Measurements from ENCODE around the gene PTPRN2. TPM values are rescaled to one million over a fixed set of nuclear protein-coding genes. Genes with fewer than 3 reads are reported as not detected.

Gene PTPRN2
- total and polyA plus RNA-seq, 2 of the 13 experiments (the other 11 are each of a cell fraction or from before 2014, with no cell fraction given) = 2.5 to 24.2 TPM

DNA sequence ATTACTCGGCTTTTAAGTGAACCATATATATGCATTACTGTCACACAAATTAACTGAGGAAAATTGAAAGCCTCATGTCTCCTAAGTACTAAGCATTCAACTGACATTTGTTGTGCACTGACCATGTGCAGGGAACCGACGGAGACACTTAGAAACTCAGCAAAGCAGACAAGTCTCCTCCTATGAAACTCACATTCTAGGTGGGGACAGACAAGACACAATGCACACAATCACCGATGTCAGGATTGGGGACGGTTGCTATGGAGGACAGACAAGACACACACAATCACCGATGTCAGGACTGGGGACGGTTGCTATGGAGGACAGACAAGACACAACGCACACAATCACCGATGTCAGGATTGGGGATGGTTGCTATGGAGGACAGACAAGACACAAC lies 134.0 kb downstream of the PTPRN2 start:
- H3K27me3 ChIP-seq (ENCODE audit: control insufficient read depth in 1 of 2, insufficient read depth in 2 of 2, low read length in 2 of 2) = no peaks in the 10 kb centered on the region
- no peak for ATAC-seq
- H3K36me3 ChIP-seq (replicated peaks in 1 of 2; ENCODE audit: control insufficient read depth in 1 of 2, insufficient read depth in 2 of 2, low read length in 2 of 2) = no peaks in the 10 kb centered on the region
- in situ Hi-C loops (cut with HindIII; ENCODE audit: extremely low pct_ligation_motif_present, low pct_unique_long_range_greater_than_20kb) = no loop called here
- H3K9me3 ChIP-seq (ENCODE audit: low read length) = peaks cover 8% of the 10 kb centered on the region
- TF ChIP-seq ZFY (CRISPR knock-in tag; IDR thresholded peaks at IDR 0.05) (no peak), ZNF569 (CRISPR knock-in tag; IDR thresholded peaks at IDR 0.05; ENCODE audit: borderline replicate concordance) (no peak), REXO4 (CRISPR knock-in tag; IDR thresholded peaks at IDR 0.05; ENCODE audit: borderline replicate concordance) (no peak), TSC22D2 (CRISPR knock-in tag; IDR thresholded peaks at IDR 0.05; ENCODE audit: borderline replicate concordance) (no peak), ZNF317 (CRISPR knock-in tag; IDR thresholded peaks at IDR 0.05) (no peak), FOXO1 (CRISPR knock-in tag; IDR thresholded peaks at IDR 0.05) (no peak), PAX8 (CRISPR knock-in tag; IDR thresholded peaks at IDR 0.05; ENCODE audit: borderline replicate concordance) (no peak), ZNF331 (CRISPR knock-in tag; IDR thresholded peaks at IDR 0.05) (no peak), RAD21 (CRISPR knock-in tag; IDR thresholded peaks at IDR 0.05) (no peak)
- H3K9ac ChIP-seq (ENCODE audit: insufficient read depth, low read depth, low read length) = no peak overlapping the region
- no TSS peak for BruUV-seq (replicated peaks)
- DNase-seq (ENCODE audit: low spot score) = no peak
- no peak overlapping the region for H3K4me3 ChIP-seq (replicated peaks in 1 of 3; ENCODE audit: insufficient read depth in 1 of 3, low read depth in 2 of 3, low read length in 3 of 3)
- peaks cover 10% of the 10 kb centered on the region for H3K79me2 ChIP-seq (ENCODE audit: insufficient read depth, low read length)
- POLR2A ChIA-PET = no interaction called here
- no peak overlapping the region for H3K4me2 ChIP-seq (ENCODE audit: low read depth, low read length)
- intact Hi-C loops (cut with micrococcal nuclease; ENCODE audit: unreplicated experiment) = no loop called here
- H3K4me1 ChIP-seq (ENCODE audit: insufficient read depth, low read length) = peaks cover 9% of the 10 kb centered on the region; the same call in 1 of the 2 replicates
- H3K27ac ChIP-seq (ENCODE audit: extremely low read length, insufficient read depth, low read length) = no peak overlapping the region
- 76% methylated on average over 5 of the region's 9 CpGs for WGBS (ENCODE audit: low lambda C conversion rate)
- H2AFZ ChIP-seq (ENCODE audit: low read length) = no peak overlapping the region
- CTCF ChIA-PET (ENCODE audit: low intra/inter-chr PET ratio, low total read pairs) = no interaction called here
- FAIRE-seq = no peak
- H4K20me1 ChIP-seq (ENCODE audit: insufficient read depth, low read length) = peaks cover 63% of the 10 kb centered on the region; the same call in 1 of the 2 replicates

DNA sequence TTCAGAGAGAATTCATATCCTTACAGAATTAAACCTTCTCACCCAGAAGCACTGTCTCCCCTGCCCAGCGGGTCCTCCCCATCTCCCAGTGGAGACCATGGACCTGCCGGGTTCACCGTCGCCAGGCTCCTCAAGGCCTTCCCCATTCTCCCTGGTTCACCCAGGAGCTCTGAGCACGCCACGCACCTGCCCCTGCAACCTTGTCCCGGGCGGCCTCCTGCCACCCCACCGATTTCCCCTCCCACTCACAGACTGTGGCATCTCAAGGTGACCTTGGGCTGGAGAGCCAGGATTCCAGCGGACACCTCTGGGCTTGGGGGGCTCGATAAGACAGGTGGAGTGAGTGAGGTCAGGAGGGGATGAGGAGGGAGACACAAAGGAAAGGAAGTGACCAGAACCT lies 135.3 kb downstream of the PTPRN2 start:
- Histone ChIP-seq H3K4me3 (replicated peaks in 1 of 3; ENCODE audit: insufficient read depth in 1 of 3, low read depth in 2 of 3, low read length in 3 of 3) (no peak overlapping the region), H2AFZ (ENCODE audit: low read length) (no peak overlapping the region), H3K27ac (ENCODE audit: extremely low read length, insufficient read depth, low read length) (no peak overlapping the region), H3K9ac (ENCODE audit: insufficient read depth, low read depth, low read length) (no peak overlapping the region), H3K27me3 (ENCODE audit: control insufficient read depth in 1 of 2, insufficient read depth in 2 of 2, low read length in 2 of 2) (no peaks in the 10 kb centered on the region), H4K20me1 (ENCODE audit: insufficient read depth, low read length) (peaks cover 66% of the 10 kb centered on the region; the same call in 1 of the 2 replicates), H3K9me3 (ENCODE audit: low read length) (peaks cover 8% of the 10 kb centered on the region), H3K36me3 (replicated peaks in 1 of 2; ENCODE audit: control insufficient read depth in 1 of 2, insufficient read depth in 2 of 2, low read length in 2 of 2) (no peaks in the 10 kb centered on the region), H3K79me2 (ENCODE audit: insufficient read depth, low read length) (peaks cover 10% of the 10 kb centered on the region), H3K4me1 (ENCODE audit: insufficient read depth, low read length) (peaks cover 9% of the 10 kb centered on the region; the same call in 1 of the 2 replicates), H3K4me2 (ENCODE audit: low read depth, low read length) (no peak overlapping the region)
- ChIA-PET POLR2A (no interaction called here), CTCF (ENCODE audit: low intra/inter-chr PET ratio, low total read pairs) (no interaction called here)
- intact Hi-C loops (cut with micrococcal nuclease; ENCODE audit: unreplicated experiment) = no loop called here
- no TSS peak for BruUV-seq (replicated peaks)
- DNase-seq (ENCODE audit: low spot score) (no peak), ATAC-seq (no peak), FAIRE-seq (no peak)
- in situ Hi-C loops (cut with HindIII; ENCODE audit: extremely low pct_ligation_motif_present, low pct_unique_long_range_greater_than_20kb) = no loop called here
- WGBS (ENCODE audit: low lambda C conversion rate) = 76% methylated on average over 11 of the region's 11 CpGs
- no peak for TF ChIP-seq ZNF317 (CRISPR knock-in tag; IDR thresholded peaks at IDR 0.05)
- no peak for TF ChIP-seq SP140L (CRISPR knock-in tag; IDR thresholded peaks at IDR 0.05; ENCODE audit: borderline replicate concordance)
- TF ChIP-seq RARG (CRISPR knock-in tag; IDR thresholded peaks at IDR 0.05; ENCODE audit: low read depth) = no peak
- no peak for TF ChIP-seq ZNF282 (IDR thresholded peaks at IDR 0.05; ENCODE audit: partially characterized antibody)
- no peak for TF ChIP-seq FOXC1 (CRISPR knock-in tag; IDR thresholded peaks at IDR 0.05; ENCODE audit: borderline replicate concordance)
- no peak for TF ChIP-seq ZNF841 (CRISPR knock-in tag; IDR thresholded peaks at IDR 0.05; ENCODE audit: borderline replicate concordance)
- TF ChIP-seq STAT5B (CRISPR knock-in tag; IDR thresholded peaks at IDR 0.05) = no peak
- no peak for TF ChIP-seq HNF4G (IDR thresholded peaks at IDR 0.05; ENCODE audit: borderline replicate concordance, low read depth, low read length)
- no peak for TF ChIP-seq HNF4G (CRISPR knock-in tag; IDR thresholded peaks at IDR 0.05; ENCODE audit: borderline replicate concordance, low read depth)
- TF ChIP-seq ZNF121 (CRISPR knock-in tag; IDR thresholded peaks at IDR 0.05) = no peak
- TF ChIP-seq ZNF672 (CRISPR knock-in tag; IDR thresholded peaks at IDR 0.05) = no peak
- TF ChIP-seq PAF1 (CRISPR knock-in tag; IDR thresholded peaks at IDR 0.05) = no peak
- no peak for TF ChIP-seq ZNF383 (CRISPR knock-in tag; IDR thresholded peaks at IDR 0.05; ENCODE audit: borderline replicate concordance)
- no peak for TF ChIP-seq KLF15 (CRISPR knock-in tag; IDR thresholded peaks at IDR 0.05; ENCODE audit: borderline replicate concordance)
- TF ChIP-seq GTF2F1 (IDR thresholded peaks at IDR 0.05; ENCODE audit: low read length) = no peak
- no peak for TF ChIP-seq SIX4 (CRISPR knock-in tag; IDR thresholded peaks at IDR 0.05)
- TF ChIP-seq ZNF124 (CRISPR knock-in tag; IDR thresholded peaks at IDR 0.05) = no peak
